SK-N-SH (cell line): ENCODE results near the gene C7orf25. TPM values are rescaled to one million over a fixed set of nuclear protein-coding genes. Genes with fewer than 3 reads are reported as not detected.

Source experiments
- CTCF ChIA-PET: fragments of 300-600, 350-600 bp; formaldehyde crosslinking; extraction: SDS; loops from one replicate; lab custom pipeline; 2021; lab: Yijun Ruan, JAX
- POLR2A ChIA-PET: fragments of 350-600 bp; sonication (Branson Sonifier 250); formaldehyde crosslinking; extraction: SDS; loops from one replicate; lab custom pipeline; 2020; ENCODE audit warnings: antibody characterized with exemption, inconsistent platforms; lab: Yijun Ruan, JAX
- DNase-seq: peaks from one replicate; pipeline ENCODE4 v3.0.0; 2012
- H2AFZ ChIP-seq: fragments of 200-600 bp; sonication (generic); 2 replicates; pipeline ENCODE4 v1.8.1; 2016; ENCODE audit warnings: antibody characterized with exemption, mild to moderate bottlenecking, low read depth
- H3F3A ChIP-seq: fragments of 200-600 bp; sonication (generic); replicated peaks from 2 replicates; pipeline ENCODE3; 2016; ENCODE audit warnings: antibody characterized with exemption, mild to moderate bottlenecking; ENCODE audit not compliant: insufficient read depth
- H3K27ac ChIP-seq, 2 experiments: fragments of 200-500 bp in 1 of 2; fragments of 200-600 bp in 1 of 2; sonication (Bioruptor generic) in 1 of 2; sonication (generic), shearing (Covaris generic) in 1 of 2; 2 replicates each; pipeline versions ENCODE4 v1.5.1 to v1.6.1; 2014 to 2016; ENCODE audit warnings: low read depth in 2 of 2, inconsistent platforms in 1 of 2, low read length in 1 of 2, mild to moderate bottlenecking in 1 of 2, mixed read lengths in 1 of 2
- H3K27me3 ChIP-seq: fragments of 200-600 bp; sonication (generic), shearing (Covaris generic); 2 replicates; pipeline ENCODE4 v1.6.1; 2016; ENCODE audit warnings: mixed run types; ENCODE audit not compliant: insufficient read depth
- H3K36me3 ChIP-seq, 2 experiments: fragments of 200-500 bp in 1 of 2; fragments of 200-600 bp in 1 of 2; sonication (Bioruptor generic) in 1 of 2; sonication (generic) in 1 of 2; replicated peaks in 1 of 2; 2 replicates each; pipeline versions ENCODE3 to v1.5.1; 2014 to 2016; ENCODE audit warnings: low read length in 1 of 2, mild to moderate bottlenecking in 1 of 2; ENCODE audit not compliant: insufficient read depth in 2 of 2, control insufficient read depth in 1 of 2
- H3K4me1 ChIP-seq, 2 experiments: fragments of 200-500 bp in 1 of 2; fragments of 200-600 bp in 1 of 2; sonication (Bioruptor generic) in 1 of 2; sonication (generic), shearing (Covaris generic) in 1 of 2; 2 replicates each; pipeline versions ENCODE4 v1.5.1 to v1.6.1; 2014 to 2016; ENCODE audit warnings: low read depth in 1 of 2, low read length in 1 of 2, mixed run types in 1 of 2; ENCODE audit not compliant: insufficient read depth in 2 of 2, control insufficient read depth in 1 of 2
- H3K4me2 ChIP-seq: fragments of 200-600 bp; sonication (generic), shearing (Covaris generic); 2 replicates; pipeline ENCODE4 v1.6.1; 2017; ENCODE audit warnings: mixed run types
- H3K4me3 ChIP-seq, 2 experiments: fragments of 200-500 bp in 1 of 2; fragments of 200-600 bp in 1 of 2; sonication (Bioruptor generic) in 1 of 2; sonication (generic), shearing (Covaris generic) in 1 of 2; 2 replicates each; pipeline versions ENCODE4 v1.5.1 to v1.8.1; 2014 to 2016; ENCODE audit warnings: low read depth in 2 of 2, inconsistent platforms in 1 of 2, low read length in 1 of 2, mild to moderate bottlenecking in 1 of 2, mixed read lengths in 1 of 2, moderate library complexity in 1 of 2
- H3K79me2 ChIP-seq: fragments of 200-600 bp; sonication (generic); 2 replicates; pipeline ENCODE4 v1.8.1; 2017; ENCODE audit warnings: mild to moderate bottlenecking; ENCODE audit not compliant: insufficient read depth
- H3K9ac ChIP-seq: fragments of 200-600 bp; sonication (generic); 2 replicates; pipeline ENCODE4 v1.6.1; 2017; ENCODE audit warnings: mixed run types
- H3K9me2 ChIP-seq: fragments of 200-600 bp; sonication (generic); 2 replicates; pipeline ENCODE4 v1.6.1; 2017; ENCODE audit warnings: mixed run types
- H3K9me3 ChIP-seq: fragments of 200-600 bp; sonication (generic); 2 replicates; pipeline ENCODE4 v1.6.1; 2017; ENCODE audit warnings: mixed run types, mild to moderate bottlenecking, moderate library complexity
- H4K20me1 ChIP-seq: fragments of 200-600 bp; sonication (generic); 2 replicates; pipeline ENCODE4 v1.6.1; 2017; ENCODE audit warnings: mild to moderate bottlenecking, mixed run types; ENCODE audit not compliant: insufficient read depth
- CHD2 ChIP-seq: fragments of 150-350 bp; IDR thresholded peaks from 2 replicates; pipeline ENCODE4 v1.6.1; 2018; ENCODE audit warnings: low read length; ENCODE audit not compliant: partially characterized antibody
- EP300 ChIP-seq, 2 experiments: IDR thresholded peaks; 2 replicates each; pipeline versions ENCODE4 v1.4.0 to v1.6.1; 2012; ENCODE audit warnings: borderline replicate concordance in 1 of 2, low read depth in 1 of 2, low read length in 1 of 2
- EZH2phosphoT487 ChIP-seq: fragments of 200-600 bp; sonication (generic); IDR thresholded peaks from 2 replicates; pipeline ENCODE4 v1.6.1; 2017; ENCODE audit warnings: low read depth, mixed run types, mild to moderate bottlenecking, antibody characterized with exemption, moderate library complexity, borderline replicate concordance
- IRF3 ChIP-seq: fragments of 150-350 bp; IDR thresholded peaks from 2 replicates; pipeline ENCODE4 v1.6.1; 2016; ENCODE audit warnings: mild to moderate bottlenecking, low read depth, low read length
- MEF2A ChIP-seq: IDR thresholded peaks from 2 replicates; pipeline ENCODE4 v1.4.0; 2012; ENCODE audit warnings: low read depth, borderline replicate concordance
- PBX3 ChIP-seq: IDR thresholded peaks from 2 replicates; pipeline ENCODE4; 2012
- RAD21 ChIP-seq: IDR thresholded peaks from 2 replicates; pipeline ENCODE4 v1.6.1; 2012; ENCODE audit warnings: mild to moderate bottlenecking, low read length
- SIN3A ChIP-seq: IDR thresholded peaks from 2 replicates; pipeline ENCODE4 v1.6.1; 2012; ENCODE audit warnings: low read depth, mild to moderate bottlenecking, low read length, moderate library complexity, borderline replicate concordance
- TAF1 ChIP-seq: IDR thresholded peaks from 2 replicates; pipeline ENCODE4 v1.6.1; 2012; ENCODE audit warnings: low read depth, mild to moderate bottlenecking, low read length, moderate library complexity, borderline replicate concordance
- YY1 ChIP-seq: IDR thresholded peaks from 2 replicates; pipeline ENCODE4 v1.4.0; 2012; ENCODE audit warnings: low read depth, mild to moderate bottlenecking
- ZBTB33 ChIP-seq: IDR thresholded peaks from 2 replicates; pipeline ENCODE4 v1.4.0; 2012; ENCODE audit warnings: low read depth, borderline replicate concordance
- WGBS: methylation state at CpG from one replicate; pipeline ENCODE4 v1.1.6; 2017; ENCODE audit warnings: low lambda C conversion rate; 5-methylcytosine and 5-hydroxymethylcytosine counted together
- polyA plus RNA-seq, 3 experiments: library from polyadenylated mRNA; depleted of rRNA; stranded (reverse); fragments of >200 nt; gene quantifications; 2 replicates each; pipeline ENCODE4 v1.2.3, GENCODE V29; 2012

C7orf25 gene
- polyA plus RNA-seq, 1 of the 3 experiments (the other 2 are of a cell fraction): 6.1 TPM

GRCh38 chr7:42945821-42946626 is 34.2 kb upstream of the C7orf25 start:
- 59% methylated on average over 3 of the region's 4 CpGs for WGBS
- Histone ChIP-seq H3K36me3 (no peaks in the 10 kb centered on the region), H3K27ac (no peak overlapping the region), H3K9me3 (no peaks in the 10 kb centered on the region), H2AFZ (no peak overlapping the region; the same call in 1 of the 2 replicates), H3K4me2 (peak overlapping the region; percentile 32; the same call in 1 of the 2 replicates), H3K4me3 (peak overlapping the region in 1 of 2 experiments; percentile 12; a peak in 2 of 4 replicates), H4K20me1 (no peaks in the 10 kb centered on the region), H3K79me2 (no peaks in the 10 kb centered on the region), H3K9ac (no peak overlapping the region), H3K4me1 (peaks cover 0 to 3% of the 10 kb centered on the region in 2 experiments; a peak in 1 of 4 replicates), H3F3A (no peaks in the 10 kb centered on the region), H3K9me2 (no peaks in the 10 kb centered on the region), H3K27me3 (no peaks in the 10 kb centered on the region)
- DNase-seq: no peak
- ChIA-PET CTCF (interaction anchor here (0.6 to 2.4 kb wide), 8 partner anchors 14 to 892 kb away, joined by 3 to 11 read pairs (median 5); partner anchors contain the start of genes MRPL32 and PSMA2), POLR2A (interaction anchor here (1.0 kb wide), 1 partner anchor 26 kb away, joined by 5 read pairs; no protein-coding TSS in a partner anchor)
- no peak for TF ChIP-seq TAF1
- TF ChIP-seq RAD21: no peak
- TF ChIP-seq SIN3A: no peak
- no peak for TF ChIP-seq PBX3
- TF ChIP-seq MEF2A: no peak
- TF ChIP-seq EZH2phosphoT487: no peak
- TF ChIP-seq EP300 (IDR thresholded peaks at IDR 0.05; ENCODE audit: borderline replicate concordance in 1 of 2, low read depth in 1 of 2, low read length in 1 of 2): no peak
- no peak for TF ChIP-seq IRF3
- no peak for TF ChIP-seq CHD2
- TF ChIP-seq ZBTB33: no peak
- no peak for TF ChIP-seq YY1
